ENCODE data around the gene MCC.
A peak's percentile ranks its signal among the peaks of the same experiment; 100 is the strongest.

The MCC gene

DNA sequence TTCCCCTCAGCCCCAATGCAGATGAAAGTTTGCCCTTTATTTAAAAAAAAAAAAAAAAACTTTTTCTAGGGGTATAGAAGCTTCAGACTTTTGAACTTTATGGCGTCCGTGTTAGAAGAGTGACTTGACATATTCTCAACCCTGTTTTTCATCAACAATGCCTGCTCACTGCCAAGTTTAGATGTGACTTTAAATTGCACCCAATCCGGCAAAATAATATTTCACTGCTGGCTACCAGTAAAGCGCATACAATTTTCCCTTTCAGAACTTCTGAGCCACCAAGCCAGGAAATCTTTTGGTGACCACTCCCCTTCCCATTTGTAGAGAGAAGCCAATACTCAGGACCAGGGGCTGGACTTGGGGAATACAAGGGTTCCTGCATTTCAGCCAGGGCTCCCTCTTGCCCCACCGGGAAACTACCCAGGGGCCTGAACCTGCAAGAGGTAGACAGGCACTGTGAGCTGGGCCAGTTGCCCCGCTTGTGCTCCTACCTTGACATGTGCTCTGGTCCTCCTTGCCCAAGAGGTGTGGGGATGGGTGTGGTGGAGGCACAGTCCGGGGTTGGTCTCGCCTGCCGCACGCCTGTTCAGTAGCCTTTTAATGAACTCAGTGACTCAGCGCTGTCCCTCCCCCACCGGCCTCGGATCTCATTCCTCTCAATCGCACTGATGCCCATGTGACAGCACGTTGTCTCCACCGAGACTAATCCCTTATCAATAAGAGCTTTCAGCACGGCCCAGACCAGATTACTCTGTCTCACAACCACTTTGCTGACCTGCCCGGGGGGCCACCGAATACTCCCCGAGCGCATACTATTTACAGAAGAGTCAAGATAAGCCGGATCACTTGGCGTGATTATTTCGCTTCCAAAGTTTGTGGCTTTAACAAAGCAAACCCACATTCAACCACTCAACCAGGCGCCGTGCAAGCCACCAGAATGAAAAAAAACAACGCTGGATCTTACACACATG, 285.2 kb downstream of the MCC start:
- DNase-seq: peak in 6 of 56 donors; percentile 9 to 20 (median 14)

DNA sequence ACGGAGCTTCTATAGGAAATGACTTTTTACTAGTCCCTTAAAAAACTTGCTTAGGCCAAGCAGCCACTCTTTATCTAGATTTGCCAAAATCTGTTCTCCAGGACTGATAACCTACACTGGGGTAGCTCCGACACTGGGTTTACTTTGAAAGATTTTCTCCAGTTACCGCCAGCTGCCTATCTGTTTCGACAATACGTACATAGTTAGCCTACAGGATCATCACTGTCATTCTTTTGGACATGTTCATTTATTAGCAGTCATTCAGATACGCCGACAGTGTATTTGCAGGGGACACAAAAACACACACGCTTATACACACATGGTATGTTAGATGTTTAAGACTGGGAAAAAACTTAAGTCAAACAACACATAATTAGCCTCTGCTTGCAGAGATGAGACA, 286.0 kb downstream of the MCC start:
- DNase-seq: no peak

DNA sequence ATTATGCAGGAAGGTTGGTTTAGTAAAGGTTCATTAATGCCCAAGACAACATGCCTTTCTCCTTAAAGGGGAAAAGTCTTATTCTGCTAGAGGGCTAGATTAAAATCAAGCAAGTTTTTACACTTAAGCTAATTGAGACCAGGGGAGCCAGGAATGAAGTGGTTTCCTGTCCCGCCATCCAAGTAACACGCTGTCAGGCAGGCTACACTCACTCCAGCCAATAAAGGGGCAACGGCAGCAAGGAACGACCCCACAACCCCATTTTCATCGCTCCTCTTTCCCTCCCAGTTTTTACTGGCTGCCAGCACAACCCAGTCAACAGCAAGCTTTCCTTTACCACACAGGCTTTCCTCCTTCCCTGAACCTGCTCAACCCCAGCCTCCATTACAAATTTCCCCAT, 286.5 kb downstream of the MCC start:
- DNase-seq: no peak

DNA sequence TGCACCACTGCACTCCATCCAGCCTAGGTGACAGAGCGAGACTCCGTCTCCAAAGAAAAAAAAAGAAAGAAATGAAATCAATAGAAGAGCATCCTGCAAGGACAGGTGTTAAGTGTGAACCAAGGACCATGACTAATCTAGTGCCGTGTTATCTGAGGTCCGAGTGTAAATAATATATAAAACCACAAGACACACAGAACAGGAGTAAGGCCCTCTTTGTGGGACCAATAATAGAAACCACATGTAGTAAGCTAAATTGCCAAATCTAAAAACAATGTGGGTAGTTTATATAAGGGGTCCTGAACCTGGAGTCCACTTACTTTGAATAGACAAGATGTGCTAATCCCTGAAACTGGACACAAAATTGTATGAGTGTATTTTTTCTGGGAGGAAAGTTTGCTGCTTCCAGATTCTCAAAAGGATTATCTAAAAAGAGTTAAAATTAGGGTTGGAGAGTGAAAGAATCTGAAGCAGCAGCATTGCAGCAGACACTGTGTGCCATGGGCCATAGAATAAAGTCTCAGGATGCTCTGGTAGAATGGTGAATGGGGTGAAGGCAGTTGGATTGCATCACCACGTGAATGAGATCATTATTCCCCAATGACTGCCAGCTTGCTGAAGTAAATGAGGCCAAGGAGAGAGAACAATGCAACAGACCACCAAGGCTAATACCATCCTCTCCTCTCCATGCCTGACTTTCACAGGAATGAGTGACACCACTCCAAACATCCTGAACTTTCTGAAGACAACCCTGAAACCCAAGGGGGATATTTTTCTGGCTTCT, 288.9 kb downstream of the MCC start:
- no peak for DNase-seq

DNA sequence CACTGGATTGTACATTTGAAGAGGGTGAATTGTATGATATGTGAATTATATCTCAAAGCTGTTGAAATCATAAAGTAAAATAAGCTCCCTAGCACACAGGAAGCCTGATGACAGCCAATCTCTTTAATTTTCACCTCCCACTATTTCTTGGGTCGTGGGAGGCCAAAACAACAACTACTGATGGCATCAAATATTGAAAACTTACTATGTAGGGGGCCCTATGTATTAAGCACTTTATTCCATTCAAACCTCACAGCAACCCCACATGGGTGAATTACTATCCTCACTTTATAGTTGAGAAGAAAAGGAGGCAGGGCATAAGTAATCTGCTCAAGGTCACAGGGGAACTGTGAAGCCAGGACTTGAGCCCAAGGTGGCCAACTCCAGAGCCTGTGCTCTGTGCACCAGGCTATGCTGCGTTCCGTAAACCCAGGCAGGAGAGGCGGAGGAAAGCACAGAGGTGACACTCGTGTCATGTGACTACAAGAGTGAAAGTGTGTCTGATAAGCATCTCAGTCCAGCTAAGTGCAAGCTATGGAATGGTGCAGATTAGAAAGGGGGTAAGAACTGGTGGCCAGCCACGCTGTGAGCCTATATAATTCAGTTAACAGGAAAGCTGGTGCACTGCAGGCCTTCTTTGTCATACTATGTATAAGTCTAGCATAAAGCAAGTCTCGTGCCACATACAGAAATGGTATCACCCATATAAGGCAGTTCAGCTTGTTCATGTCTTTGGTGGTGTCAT, 290.6 kb downstream of the MCC start:
- no peak for DNase-seq

DNA sequence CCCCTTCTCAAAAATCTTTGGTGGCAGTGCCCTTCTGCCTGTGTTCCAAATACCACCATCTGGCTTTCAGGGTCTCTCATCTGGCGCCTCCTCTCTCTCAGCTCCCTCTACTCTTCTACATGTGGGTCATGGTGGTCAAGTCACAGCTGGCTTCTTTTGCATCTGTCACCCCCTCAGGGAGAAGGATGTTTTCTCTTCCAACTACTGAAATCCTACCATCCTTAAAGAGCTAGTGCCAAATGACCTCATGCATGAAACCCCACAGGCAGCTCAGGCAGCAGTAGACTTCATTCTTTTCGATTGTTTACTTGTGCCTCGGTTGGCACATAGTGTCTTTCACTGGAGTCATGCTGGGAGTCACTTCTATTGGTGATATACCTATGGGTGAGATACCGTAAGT, 292.5 kb downstream of the MCC start:
- no peak for DNase-seq

DNA sequence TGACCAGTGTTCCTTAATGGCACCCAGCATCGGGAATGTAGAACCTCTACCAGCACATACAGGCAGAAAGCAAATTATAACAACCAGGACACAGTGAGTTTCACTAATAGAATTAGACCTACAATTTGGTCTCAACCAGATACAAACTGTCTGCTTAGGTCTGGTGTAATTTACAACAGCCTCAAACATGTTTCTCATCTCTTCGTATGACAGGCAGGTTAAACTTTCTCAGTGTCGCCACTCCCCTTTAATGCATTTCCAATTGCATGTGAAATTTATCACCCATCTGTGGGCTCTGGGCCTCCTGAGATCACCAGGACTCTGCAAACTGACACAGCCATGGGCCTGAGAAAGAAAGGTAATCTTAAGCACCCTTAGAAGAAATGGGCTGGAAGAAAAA, 293.0 kb downstream of the MCC start:
- DNase-seq: no peak

DNA sequence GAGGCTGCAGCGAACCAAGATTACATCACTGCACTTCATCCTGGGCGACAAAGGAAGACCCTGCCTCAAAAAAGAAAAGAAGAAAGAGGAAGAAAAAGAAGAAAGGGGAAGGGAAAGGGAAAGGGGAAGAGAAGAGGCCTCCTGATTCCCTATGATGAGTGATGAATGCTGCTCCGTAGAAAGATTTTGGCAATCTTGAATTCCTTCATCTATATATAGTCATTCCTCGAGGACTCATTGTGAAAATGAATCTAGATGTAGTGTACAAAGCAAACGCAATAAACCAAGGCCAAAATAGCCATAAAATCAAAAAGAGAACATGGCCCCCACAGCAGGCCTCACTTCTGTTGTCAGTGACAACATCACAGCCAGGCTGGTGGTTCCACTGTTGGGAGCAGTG, 293.7 kb downstream of the MCC start:
- no peak for DNase-seq

DNA sequence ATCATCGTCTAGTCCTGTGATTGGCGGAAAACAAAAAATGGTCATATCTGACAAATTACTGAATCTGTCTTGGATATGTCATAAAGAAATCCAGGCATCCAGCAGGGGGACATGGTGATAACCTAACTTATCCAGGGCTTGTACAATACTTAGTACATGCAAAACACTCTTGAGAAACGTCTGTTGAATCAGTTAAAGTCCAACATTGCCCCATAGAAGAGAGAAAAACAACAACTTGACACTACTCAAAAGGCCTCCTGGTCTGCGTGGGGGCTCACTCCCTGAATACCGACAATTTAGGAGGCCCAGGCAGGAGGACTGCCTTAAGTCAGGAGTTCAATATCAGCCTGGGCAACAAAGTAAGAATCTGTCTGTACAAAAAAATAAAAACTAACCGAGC, 294.1 kb downstream of the MCC start:
- DNase-seq: no peak

DNA sequence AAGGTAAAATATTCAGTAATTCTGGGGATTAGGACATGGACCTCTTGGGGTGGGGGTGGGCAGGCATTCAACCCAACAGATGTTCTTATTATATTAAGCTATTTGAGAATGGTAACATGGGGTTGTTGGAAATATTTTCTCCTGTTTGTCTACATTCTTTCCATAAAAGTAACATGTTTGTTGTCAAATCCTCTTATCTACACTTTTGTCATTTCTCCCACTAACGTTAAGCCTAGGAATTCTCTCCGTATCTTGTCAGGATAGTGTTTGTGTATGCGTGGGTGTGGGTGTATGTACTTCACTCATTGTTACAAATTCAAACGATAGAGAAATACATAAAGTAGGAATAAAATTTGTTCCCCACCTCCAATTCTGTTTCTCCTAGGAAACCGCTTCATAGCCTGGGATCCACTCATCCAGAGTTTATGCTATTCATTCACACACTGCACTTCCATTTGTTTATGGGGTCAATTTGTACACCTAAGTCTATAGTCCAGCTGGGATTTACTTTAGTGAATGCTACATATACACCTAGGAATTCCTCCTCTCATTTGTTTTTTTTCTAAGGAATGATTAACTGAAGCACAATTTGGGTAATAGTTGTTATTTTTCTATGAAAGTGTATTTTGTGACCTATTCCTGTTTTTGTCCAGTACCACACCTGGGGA, 294.8 kb downstream of the MCC start:
- no peak for DNase-seq

DNA sequence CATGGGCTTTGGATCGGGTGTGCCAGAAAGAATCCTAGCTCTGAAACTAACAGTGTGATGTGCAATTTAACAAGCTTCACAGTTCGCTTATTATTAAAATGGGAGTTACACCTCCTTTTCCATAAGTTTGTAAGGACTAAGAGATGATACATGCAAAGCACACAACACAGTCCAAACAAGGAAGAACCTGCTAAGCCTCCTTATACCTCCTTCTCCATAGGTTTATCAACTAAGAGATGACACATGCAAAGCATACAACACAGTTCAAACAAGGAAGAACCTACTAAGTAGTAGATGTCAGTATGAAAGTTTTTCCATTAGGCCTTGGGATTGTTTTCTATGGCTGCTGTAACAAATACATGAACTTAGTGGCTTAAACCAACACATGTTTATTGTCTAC, 295.7 kb downstream of the MCC start:
- DNase-seq: no peak

DNA sequence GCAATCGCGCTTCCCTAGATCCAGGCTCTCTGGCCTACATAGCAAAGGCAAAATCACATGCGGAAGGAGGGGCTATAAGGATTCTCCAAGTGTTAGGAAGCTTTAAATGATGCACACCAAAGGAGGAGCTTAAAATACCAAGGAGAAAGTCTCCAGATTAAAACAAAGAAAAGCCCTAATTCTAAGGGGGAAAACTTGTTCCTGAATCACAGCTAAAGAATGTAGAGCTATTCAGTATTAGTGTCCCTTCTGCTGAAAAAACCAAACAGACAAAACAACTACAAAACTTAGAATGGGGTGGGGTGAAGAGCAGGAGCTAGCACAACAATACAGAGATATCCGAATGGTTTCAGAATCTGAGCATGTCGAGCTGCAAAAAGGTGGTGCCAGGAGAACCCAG, 297.9 kb downstream of the MCC start:
- no peak for DNase-seq

DNA sequence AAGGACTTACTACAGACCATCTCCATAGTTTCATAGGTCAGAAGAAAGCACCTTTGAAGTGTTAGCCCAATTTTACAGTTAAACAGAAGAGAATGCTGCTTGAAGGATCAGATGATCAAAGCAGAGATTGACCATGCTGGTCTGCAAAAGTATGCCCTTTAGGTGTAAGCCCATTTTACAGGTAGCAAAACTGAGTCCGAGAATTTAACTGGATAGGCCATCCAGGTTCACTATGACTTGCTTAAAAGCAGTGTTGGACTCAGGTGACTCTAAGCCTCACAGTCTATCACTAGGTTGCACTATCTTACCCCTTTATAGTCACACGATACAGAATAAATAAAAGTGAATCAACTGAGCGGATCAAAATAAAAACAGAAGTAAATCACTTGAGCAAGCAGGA, 299.0 kb downstream of the MCC start:
- no peak for DNase-seq

DNA sequence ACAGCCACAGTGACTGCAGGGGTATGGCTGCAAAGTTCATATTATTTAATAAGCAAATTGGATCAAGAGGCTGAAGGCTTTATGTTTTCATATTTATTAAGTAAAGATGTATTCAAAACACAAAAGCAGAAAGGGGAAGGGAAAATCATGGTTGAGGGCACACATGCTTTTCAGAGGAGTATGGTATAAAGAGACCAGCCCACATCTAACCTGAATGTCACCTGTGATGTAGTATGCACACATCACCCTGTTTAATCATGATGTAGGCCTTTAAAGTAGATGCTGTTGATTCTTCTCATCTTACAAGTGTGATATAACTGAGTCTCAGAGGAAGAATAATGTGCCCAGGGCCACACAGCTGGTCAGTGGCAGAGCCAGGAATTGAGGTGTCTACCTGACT, 299.8 kb downstream of the MCC start:
- DNase-seq: no peak

DNA sequence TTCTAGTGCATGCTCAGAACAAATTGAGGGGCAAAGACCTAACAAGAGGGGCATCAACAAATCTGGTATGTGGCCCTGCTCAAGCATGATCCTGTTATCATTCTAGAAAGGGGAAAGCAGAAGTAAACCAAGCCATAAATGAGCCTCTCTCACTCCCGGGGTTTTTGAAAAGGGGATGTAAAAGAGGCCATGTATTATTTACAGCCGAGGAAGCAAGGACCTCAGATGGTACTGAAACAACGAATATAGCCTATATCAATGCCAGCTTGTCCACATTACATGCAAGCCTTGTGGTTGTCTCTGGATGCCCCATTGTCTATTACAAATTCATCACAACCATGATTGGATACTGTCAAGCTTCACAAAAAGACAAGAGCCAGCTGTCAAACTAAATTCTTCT, 300.3 kb downstream of the MCC start:
- DNase-seq: no peak

DNA sequence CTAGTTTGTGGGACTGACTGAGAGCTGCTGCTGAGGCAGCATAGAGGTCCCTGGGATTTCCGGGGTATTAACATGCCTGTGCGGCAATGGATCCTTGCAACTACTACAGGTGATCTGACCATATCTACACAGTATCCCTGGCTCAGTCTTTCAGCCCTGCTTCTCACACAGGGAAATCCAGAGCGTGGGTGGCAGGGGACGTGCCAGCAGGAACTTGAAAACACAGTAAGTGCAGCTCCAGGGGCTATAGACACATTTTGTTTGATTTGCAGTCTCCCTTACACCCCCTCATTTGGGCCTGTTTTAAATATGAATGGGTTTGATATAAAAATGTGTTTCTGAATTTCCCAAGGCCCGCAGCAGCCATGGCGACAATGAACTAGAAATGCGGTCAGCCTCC, 302.2 kb downstream of the MCC start:
- DNase-seq: peak in 2 of 56 donors; percentile 3 to 11

DNA sequence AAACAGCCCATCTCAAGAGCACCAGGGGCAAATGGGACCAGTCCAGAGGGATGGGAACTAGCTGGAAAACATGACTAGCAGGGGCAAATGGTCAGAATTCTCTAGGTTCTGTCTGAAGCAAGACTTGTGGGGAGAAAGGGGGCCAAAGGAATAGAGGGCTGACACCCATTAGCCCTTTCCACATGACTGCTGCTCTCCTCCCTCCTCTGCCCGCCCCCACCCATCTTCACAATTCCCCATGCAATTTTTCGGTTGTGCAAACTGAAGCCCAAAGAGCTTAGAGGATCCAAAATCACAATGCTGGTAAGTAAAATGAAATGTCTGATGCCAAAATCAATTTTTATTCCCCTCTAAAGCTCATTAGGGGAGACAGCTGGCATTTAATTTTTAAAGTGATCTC, 304.6 kb downstream of the MCC start:
- DNase-seq: no peak

DNA sequence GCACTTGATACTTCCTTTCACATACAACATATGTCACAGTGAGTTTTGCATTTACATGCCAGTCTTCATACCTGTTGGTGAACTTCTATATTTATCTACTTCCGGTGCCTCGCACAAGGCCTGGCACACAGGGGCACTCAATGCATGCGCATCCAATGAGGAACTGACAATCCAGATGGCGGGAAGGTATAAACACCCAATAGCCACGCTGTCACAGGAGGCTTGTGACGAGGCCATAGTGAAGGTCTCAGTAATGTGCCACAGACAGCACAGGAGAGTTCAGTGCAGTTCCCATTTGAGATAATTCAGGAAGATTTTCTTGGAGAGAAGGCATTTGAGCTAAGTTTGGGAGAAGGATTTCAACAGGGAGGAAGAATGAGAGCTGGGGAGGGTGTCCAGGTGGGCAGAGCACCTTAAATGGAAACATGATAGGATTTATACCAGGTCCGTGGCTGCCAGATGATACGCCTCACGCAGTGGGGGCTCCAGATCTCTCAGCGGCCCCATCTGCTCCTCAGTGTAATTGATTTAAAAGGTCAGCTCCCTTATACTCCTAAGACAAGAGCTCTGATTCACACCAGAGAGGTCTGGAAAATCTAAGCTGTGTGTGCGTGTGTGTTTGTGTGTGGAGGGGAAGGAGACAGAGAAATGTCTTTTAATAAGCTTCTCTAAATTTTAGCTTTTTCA, 305.5 kb downstream of the MCC start:
- DNase-seq: no peak

DNA sequence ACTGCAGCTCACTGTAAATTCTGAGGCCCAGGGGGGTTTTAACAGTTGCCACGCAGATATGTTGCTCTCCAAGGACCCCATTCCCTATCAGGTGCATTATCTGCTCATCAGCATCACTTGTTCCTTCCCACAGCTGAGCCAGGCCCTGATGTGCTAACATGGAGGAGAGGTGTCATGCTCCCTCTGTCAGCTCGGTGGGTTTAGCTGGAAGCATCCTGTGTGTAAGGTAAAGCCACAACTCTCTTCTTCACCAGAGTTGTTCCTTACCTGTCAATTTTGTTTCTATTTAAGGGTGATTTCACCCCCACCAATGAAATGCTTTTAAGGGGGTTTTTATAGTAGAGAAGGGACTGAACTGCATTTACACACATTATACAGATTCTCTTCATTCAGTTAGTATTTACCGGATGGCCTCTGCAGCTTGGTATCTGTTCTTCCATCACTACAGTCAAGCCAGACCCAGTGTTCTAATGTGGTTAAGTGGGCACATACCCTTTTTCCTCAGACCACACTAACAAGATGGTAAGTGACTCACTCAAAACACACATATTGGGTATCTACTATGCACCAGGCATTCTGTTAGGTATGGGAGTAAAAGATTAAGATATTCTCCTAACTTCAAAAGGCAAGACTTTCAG, 306.3 kb downstream of the MCC start:
- DNase-seq: no peak

DNA sequence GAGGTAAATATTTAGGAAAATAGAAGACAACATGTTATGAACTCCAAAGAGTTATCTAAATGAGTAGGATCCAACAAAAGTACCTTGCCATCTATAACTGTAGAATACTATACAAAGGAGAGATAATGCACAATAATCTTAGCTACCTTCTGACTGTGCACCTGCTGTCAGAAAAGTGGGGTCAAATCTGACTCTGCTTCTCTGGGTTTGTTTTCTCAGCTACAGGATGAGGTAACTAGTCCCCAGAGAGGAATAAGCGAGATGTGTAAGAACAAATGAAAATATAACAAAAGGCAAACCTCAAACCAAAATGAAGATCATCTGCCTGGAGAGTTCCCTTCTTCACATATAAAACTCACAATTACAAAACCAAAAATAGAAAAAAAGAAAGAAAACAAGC, 306.8 kb downstream of the MCC start:
- no peak for DNase-seq
